SK-N-MC (cell line): ENCODE data around the gene TLNRD1.

Experiments used
- DNase-seq: peaks from one replicate; pipeline ENCODE4 v3.0.0-alpha.2; 2011; ENCODE audit warnings: low read depth, low spot score
- H3K27ac ChIP-seq: fragments of 200-600 bp; sonication (generic); 2 replicates; pipeline ENCODE4 v1.5.1; 2016; ENCODE audit warnings: mixed run types
- H3K36me3 ChIP-seq: fragments of 200-600 bp; sonication (generic); 2 replicates; pipeline ENCODE4 v1.6.1; 2017; ENCODE audit warnings: antibody characterized with exemption, low read length, mixed read lengths; ENCODE audit not compliant: insufficient read depth
- H3K4me3 ChIP-seq: fragments of 200-600 bp; sonication (generic); 2 replicates; pipeline ENCODE4 v1.5.1; 2016
- H3K9ac ChIP-seq: fragments of 200-600 bp; sonication (generic); 2 replicates; pipeline ENCODE4 v1.8.0; 2017; ENCODE audit warnings: mixed run types, mixed read lengths; ENCODE audit not compliant: insufficient read length
- H3K9me3 ChIP-seq: fragments of 200-600 bp; sonication (generic); 2 replicates; pipeline ENCODE4 v1.6.1; 2017; ENCODE audit warnings: low read depth, mild to moderate bottlenecking, antibody characterized with exemption, low read length, moderate library complexity, mixed read lengths
- EZH2 ChIP-seq: fragments of 200-600 bp; sonication (generic); IDR thresholded peaks from one replicate; pipeline ENCODE4 v1.6.1; 2017; ENCODE audit warnings: antibody characterized with exemption
- FOXP2 ChIP-seq: optimal IDR thresholded peaks from 2 replicates; pipeline ENCODE3; 2011; ENCODE audit warnings: mild to moderate bottlenecking, moderate library complexity; ENCODE audit not compliant: insufficient read depth; ENCODE audit errors: extremely low read length, control extremely low read depth
- POLR2AphosphoS5 ChIP-seq: IDR thresholded peaks from 2 replicates; pipeline ENCODE4 v1.6.1; 2012; ENCODE audit warnings: mild to moderate bottlenecking, low read depth, low read length, borderline replicate concordance

TLNRD1 gene

DNA sequence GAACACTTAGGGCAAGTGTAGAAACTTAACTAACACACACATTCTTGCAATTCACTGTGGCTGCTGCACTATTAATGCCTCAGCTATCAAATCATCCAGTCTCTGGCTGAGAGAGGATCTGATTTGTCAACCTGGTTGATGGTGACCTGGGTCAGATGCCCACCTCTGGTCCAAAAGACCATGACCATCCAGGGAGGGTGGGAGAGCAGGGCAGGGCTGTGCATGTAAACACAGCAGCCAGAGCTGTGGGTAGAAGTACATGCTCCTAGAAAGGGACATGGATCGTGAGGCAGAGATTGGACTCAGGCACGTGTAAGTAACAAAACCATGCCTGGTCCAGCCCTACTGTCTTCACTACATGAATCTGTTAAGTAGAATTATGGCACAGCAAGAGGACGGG lies 28.4 kb upstream of the TLNRD1 start:
- TF ChIP-seq FOXP2 (no peak), POLR2AphosphoS5 (no peak), EZH2 (no peak)
- Histone ChIP-seq H3K4me3 (no peak overlapping the region), H3K27ac (no peak overlapping the region), H3K9ac (no peak overlapping the region), H3K9me3 (no peaks in the 10 kb centered on the region), H3K36me3 (no peaks in the 10 kb centered on the region)
- DNase-seq, result no peak

DNA sequence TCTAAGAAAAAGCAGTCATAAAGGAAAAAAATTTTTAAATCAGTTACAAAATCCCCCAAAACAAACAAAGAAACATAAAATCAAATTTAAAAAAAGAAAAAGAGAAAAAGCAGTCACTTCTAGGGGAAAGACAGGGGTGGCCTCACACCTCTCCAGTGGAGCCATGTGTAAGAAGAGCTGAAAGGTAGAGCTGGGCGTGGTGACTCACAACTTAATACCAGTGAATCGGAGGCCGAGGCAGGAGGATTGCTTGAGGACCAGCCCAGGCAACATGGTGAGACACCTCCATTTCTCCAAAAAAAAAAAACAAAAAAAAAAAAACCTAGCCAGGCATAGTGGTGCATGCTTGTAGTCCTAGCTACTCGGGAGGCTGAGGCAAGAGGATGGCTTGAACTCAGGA lies 25.8 kb upstream of the TLNRD1 start:
- no peak for DNase-seq
- TF ChIP-seq FOXP2, result no peak
- TF ChIP-seq EZH2, result no peak
- no peak for TF ChIP-seq POLR2AphosphoS5
- peaks cover 23% of the 10 kb centered on the region for H3K36me3 ChIP-seq
- H3K9me3 ChIP-seq, result no peaks in the 10 kb centered on the region
- no peak overlapping the region for H3K4me3 ChIP-seq
- H3K27ac ChIP-seq, result no peak overlapping the region
- H3K9ac ChIP-seq, result no peak overlapping the region

DNA sequence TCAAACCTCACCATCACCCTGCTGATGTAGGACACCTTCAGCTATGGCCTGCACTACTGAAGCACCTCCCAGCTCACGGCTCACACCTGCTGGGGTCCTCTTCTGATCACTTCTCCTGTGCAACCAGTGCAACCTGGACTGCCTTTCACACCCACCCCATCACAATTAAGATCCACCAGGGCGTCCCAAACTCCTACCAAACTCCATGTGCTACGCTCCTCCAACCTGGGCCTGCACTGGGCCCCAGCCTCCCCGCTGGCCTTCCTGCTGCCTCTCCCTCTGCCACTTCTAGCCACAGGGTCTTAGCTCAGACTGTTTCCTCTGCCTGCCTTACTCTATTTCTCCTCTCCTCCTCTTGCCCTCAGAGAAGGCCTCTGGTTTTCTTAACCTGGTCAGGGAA lies 23.9 kb upstream of the TLNRD1 start:
- no peaks in the 10 kb centered on the region for H3K9me3 ChIP-seq
- TF ChIP-seq EZH2 (no peak), FOXP2 (no peak), POLR2AphosphoS5 (no peak)
- DNase-seq, result no peak
- peaks cover 32% of the 10 kb centered on the region for H3K36me3 ChIP-seq
- no peak overlapping the region for H3K27ac ChIP-seq
- no peak overlapping the region for H3K9ac ChIP-seq
- no peak overlapping the region for H3K4me3 ChIP-seq

- DNase-seq, result no peak
- no peaks in the 10 kb centered on the region for H3K9me3 ChIP-seq
- H3K36me3 ChIP-seq, result peaks cover 40% of the 10 kb centered on the region
- H3K9ac ChIP-seq, result no peak overlapping the region
- H3K4me3 ChIP-seq, result no peak overlapping the region
- no peak overlapping the region for H3K27ac ChIP-seq
- no peak for TF ChIP-seq POLR2AphosphoS5
- TF ChIP-seq EZH2, result no peak
- TF ChIP-seq FOXP2, result no peak
Measured at GRCh38 chr15:80977627-80978036, 23.1 kb upstream of the TLNRD1 start.

DNA sequence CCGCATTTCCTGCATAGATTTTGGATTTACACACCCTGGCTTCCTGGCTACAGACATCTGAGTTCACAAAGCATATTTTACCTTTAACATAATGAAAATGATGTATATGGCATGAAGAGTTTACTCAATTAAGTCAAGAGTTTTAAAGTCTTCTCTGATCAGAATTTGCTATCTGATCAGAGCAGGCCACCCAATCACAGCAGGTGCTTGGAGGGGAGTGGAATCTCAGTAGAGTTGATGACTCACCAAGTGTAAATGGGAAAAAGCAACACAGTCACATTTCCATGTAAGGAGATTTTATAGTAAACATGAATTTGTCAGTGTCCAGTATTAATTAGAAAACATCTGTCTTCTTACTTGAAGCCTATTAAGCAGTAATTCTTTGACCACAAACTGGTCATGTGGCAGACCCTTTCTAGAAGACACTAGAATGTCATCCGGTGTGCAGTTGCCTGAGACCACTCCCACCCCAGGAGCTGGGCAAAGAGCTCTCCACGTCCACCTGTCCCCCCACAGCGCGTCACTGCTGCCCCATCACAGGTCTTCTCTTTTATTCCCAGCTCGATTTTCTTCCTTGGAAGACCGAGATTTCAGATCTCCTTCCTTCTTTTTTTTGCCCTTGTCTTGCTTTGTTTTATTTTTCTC lies 21.9 kb upstream of the TLNRD1 start:
- TF ChIP-seq FOXP2 (no peak), POLR2AphosphoS5 (no peak), EZH2 (no peak)
- H3K4me3 ChIP-seq, result no peak overlapping the region
- H3K9ac ChIP-seq, result no peak overlapping the region
- H3K9me3 ChIP-seq, result no peaks in the 10 kb centered on the region
- H3K27ac ChIP-seq, result 0 out of 2 replicates have a peak overlapping the region, but pooled peaks have one; percentile 34
- peaks cover 41% of the 10 kb centered on the region for H3K36me3 ChIP-seq
- DNase-seq, result no peak

GRCh38 chr15:80979538-80980200 lies 21.1 kb upstream of the TLNRD1 start:
- DNase-seq, result no peak
- H3K9me3 ChIP-seq, result no peaks in the 10 kb centered on the region
- H3K27ac ChIP-seq, result no peak overlapping the region
- H3K4me3 ChIP-seq, result no peak overlapping the region
- H3K9ac ChIP-seq, result no peak overlapping the region
- TF ChIP-seq FOXP2, result no peak
- TF ChIP-seq POLR2AphosphoS5, result no peak
- TF ChIP-seq EZH2, result no peak
- H3K36me3 ChIP-seq, result peaks cover 41% of the 10 kb centered on the region

- no peak overlapping the region for H3K27ac ChIP-seq
- no peak for DNase-seq
- no peak overlapping the region for H3K9ac ChIP-seq
- peaks cover 44% of the 10 kb centered on the region for H3K36me3 ChIP-seq
- TF ChIP-seq EZH2, result no peak
- H3K9me3 ChIP-seq, result no peaks in the 10 kb centered on the region
- no peak overlapping the region for H3K4me3 ChIP-seq
Measured at GRCh38 chr15:80982205-80982604, 18.5 kb upstream of the TLNRD1 start.

GRCh38 chr15:80982839-80983238 lies 17.9 kb upstream of the TLNRD1 start:
- H3K9me3 ChIP-seq, result no peaks in the 10 kb centered on the region
- no peak overlapping the region for H3K4me3 ChIP-seq
- peaks cover 41% of the 10 kb centered on the region for H3K36me3 ChIP-seq
- TF ChIP-seq EZH2 (no peak), POLR2AphosphoS5 (no peak), FOXP2 (no peak)
- no peak overlapping the region for H3K9ac ChIP-seq
- no peak for DNase-seq
- H3K27ac ChIP-seq, result no peak overlapping the region

DNA sequence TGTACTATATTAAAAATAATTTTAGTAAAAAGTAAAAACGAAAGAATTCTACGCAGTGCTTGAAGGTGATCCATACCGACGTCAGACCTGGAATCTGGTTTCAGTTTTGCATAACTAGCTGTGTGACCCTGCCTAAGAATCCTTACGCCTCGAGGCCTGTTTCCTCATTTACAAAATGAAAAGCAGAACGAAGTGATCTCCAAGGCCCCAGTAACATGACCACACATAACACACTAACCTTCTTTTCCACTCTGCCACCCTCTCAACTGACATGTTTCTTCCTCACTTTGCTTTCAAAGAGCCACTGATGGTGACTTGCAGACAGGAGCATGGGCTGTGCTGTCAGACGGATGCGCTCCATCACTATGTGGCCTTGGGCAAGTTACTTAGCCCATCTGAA lies 15.9 kb upstream of the TLNRD1 start:
- no peak for TF ChIP-seq POLR2AphosphoS5
- TF ChIP-seq FOXP2, result no peak
- TF ChIP-seq EZH2, result no peak
- H3K4me3 ChIP-seq, result no peak overlapping the region
- H3K9me3 ChIP-seq, result no peaks in the 10 kb centered on the region
- H3K9ac ChIP-seq, result no peak overlapping the region
- H3K27ac ChIP-seq, result no peak overlapping the region
- no peak for DNase-seq
- peaks cover 21% of the 10 kb centered on the region for H3K36me3 ChIP-seq
